SU-DHL-6 (cell line): ENCODE measurements around the gene PBRM1.

Experiments
- H2AFZ ChIP-seq: fragments of 200-600 bp; sonication (generic); 2 replicates; pipeline ENCODE4 v1.6.1; 2014; ENCODE audit warnings: low read depth, mild to moderate bottlenecking, moderate library complexity, mixed read lengths, antibody characterized with exemption, low read length; ENCODE audit not compliant: severe bottlenecking
- H3F3A ChIP-seq: fragments of 200-600 bp; shearing (Covaris generic); 2 replicates; pipeline ENCODE4 v1.6.0; 2016; ENCODE audit warnings: antibody characterized with exemption, mild to moderate bottlenecking; ENCODE audit not compliant: insufficient read depth
- H3K27ac ChIP-seq: fragments of 200-600 bp; sonication (generic); 2 replicates; pipeline ENCODE4 v1.5.1; 2016; ENCODE audit warnings: low read depth, mild to moderate bottlenecking, low read length, moderate library complexity, mixed read lengths
- H3K27me3 ChIP-seq: fragments of 200-600 bp; sonication (generic), shearing (Covaris generic); 2 replicates; pipeline ENCODE4 v1.6.0; 2014; ENCODE audit warnings: mild to moderate bottlenecking, low read length
- H3K36me3 ChIP-seq: fragments of 200-600 bp; sonication (generic); 2 replicates; pipeline ENCODE4 v1.6.1; 2014; ENCODE audit warnings: mild to moderate bottlenecking, low read length, mixed read lengths
- H3K4me2 ChIP-seq: fragments of 300-600, 200-600 bp; shearing (Covaris generic), sonication (generic); 2 replicates; pipeline ENCODE4 v1.6.0; 2014; ENCODE audit warnings: low read length, low read depth, mild to moderate bottlenecking; ENCODE audit not compliant: poor library complexity, severe bottlenecking
- H3K4me3 ChIP-seq: fragments of 200-600 bp; sonication (generic); 2 replicates; pipeline ENCODE4 v1.5.1; 2014; ENCODE audit warnings: antibody characterized with exemption, low read length, mild to moderate bottlenecking, mixed read lengths; ENCODE audit not compliant: insufficient read depth, poor library complexity, severe bottlenecking
- H3K79me2 ChIP-seq: fragments of 200-600 bp; sonication (generic); 2 replicates; pipeline ENCODE4 v1.6.1; 2014; ENCODE audit warnings: mild to moderate bottlenecking, low read length, moderate library complexity; ENCODE audit not compliant: insufficient read depth
- H3K9ac ChIP-seq: fragments of 200-600 bp; sonication (generic); 2 replicates; pipeline ENCODE4 v1.7.0; 2014; ENCODE audit warnings: mild to moderate bottlenecking, low read length
- H3K9me2 ChIP-seq: fragments of 200-600 bp; sonication (generic); replicated peaks from 2 replicates; pipeline ENCODE4 v1.6.1; 2014; ENCODE audit warnings: low read length; ENCODE audit not compliant: insufficient read depth
- H3K9me3 ChIP-seq: fragments of 200-600 bp; sonication (generic); 2 replicates; pipeline ENCODE4 v1.6.1; 2014; ENCODE audit warnings: low read length, mixed read lengths; ENCODE audit not compliant: insufficient read depth
- H4K20me1 ChIP-seq: fragments of 200-600 bp; sonication (generic); 2 replicates; pipeline ENCODE4 v1.6.1; 2014; ENCODE audit warnings: low read depth, mild to moderate bottlenecking, antibody characterized with exemption, low read length, moderate library complexity, mixed read lengths
- EZH2phosphoT487 ChIP-seq: fragments of 200-600 bp; sonication (generic), shearing (Covaris generic); conservative IDR thresholded peaks from 2 replicates; pipeline ENCODE4 v1.6.1; 2018; ENCODE audit warnings: mild to moderate bottlenecking, antibody characterized with exemption, low read length, moderate library complexity, mixed read lengths
- TF ChIP-seq, protein P1 (sequence below): fragments of 200-600 bp; sonication (generic); IDR thresholded peaks from one replicate; pipeline ENCODE4 v1.5.1; 2017; ENCODE audit warnings: antibody characterized with exemption, mild to moderate bottlenecking, low read length, moderate library complexity; ENCODE audit not compliant: insufficient read depth, poor library complexity, severe bottlenecking

Gene PBRM1

GRCh38 chr3:52655895-52656294, 29.8 kb downstream of the PBRM1 start:
- Histone ChIP-seq H3K4me2 (no peak overlapping the region), H2AFZ (no peak overlapping the region), H3K79me2 (no peaks in the 10 kb centered on the region; the same call in 1 of the 2 replicates), H3K27me3 (no peaks in the 10 kb centered on the region), H4K20me1 (no peaks in the 10 kb centered on the region), H3F3A (no peaks in the 10 kb centered on the region), H3K9me3 (no peaks in the 10 kb centered on the region), H3K9me2 (no peaks in the 10 kb centered on the region), H3K36me3 (peaks cover 29% of the 10 kb centered on the region), H3K27ac (no peak overlapping the region), H3K9ac (no peak overlapping the region), H3K4me3 (no peak overlapping the region)
- TF ChIP-seq, protein P1, sequence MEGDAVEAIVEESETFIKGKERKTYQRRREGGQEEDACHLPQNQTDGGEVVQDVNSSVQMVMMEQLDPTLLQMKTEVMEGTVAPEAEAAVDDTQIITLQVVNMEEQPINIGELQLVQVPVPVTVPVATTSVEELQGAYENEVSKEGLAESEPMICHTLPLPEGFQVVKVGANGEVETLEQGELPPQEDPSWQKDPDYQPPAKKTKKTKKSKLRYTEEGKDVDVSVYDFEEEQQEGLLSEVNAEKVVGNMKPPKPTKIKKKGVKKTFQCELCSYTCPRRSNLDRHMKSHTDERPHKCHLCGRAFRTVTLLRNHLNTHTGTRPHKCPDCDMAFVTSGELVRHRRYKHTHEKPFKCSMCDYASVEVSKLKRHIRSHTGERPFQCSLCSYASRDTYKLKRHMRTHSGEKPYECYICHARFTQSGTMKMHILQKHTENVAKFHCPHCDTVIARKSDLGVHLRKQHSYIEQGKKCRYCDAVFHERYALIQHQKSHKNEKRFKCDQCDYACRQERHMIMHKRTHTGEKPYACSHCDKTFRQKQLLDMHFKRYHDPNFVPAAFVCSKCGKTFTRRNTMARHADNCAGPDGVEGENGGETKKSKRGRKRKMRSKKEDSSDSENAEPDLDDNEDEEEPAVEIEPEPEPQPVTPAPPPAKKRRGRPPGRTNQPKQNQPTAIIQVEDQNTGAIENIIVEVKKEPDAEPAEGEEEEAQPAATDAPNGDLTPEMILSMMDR: no peak
- TF ChIP-seq EZH2phosphoT487: no peak

DNA sequence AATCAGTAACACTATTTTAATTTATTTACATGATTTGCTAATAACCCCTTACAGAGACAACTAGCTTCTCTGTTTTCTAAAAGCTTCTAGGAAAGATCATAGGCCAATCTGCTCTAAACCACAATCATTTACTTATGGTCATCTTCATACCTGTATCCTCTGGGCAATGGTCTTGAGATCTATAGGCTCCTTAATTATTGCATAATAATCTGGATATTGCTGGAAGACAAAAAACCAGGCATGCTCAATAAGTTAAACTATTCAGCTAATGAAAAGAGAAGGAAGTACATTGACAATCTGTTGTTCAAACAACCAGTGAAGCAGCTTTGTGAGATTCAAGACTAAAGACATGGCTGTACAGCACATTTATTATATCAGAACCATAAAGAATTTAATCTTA, 34.1 kb downstream of the PBRM1 start:
- Histone ChIP-seq H3K9ac (no peak overlapping the region), H3K4me2 (no peak overlapping the region), H3K9me2 (no peaks in the 10 kb centered on the region), H2AFZ (no peak overlapping the region), H3K79me2 (no peaks in the 10 kb centered on the region), H3K27ac (no peak overlapping the region), H3K27me3 (no peaks in the 10 kb centered on the region), H4K20me1 (no peaks in the 10 kb centered on the region), H3F3A (no peaks in the 10 kb centered on the region), H3K9me3 (no peaks in the 10 kb centered on the region), H3K36me3 (peaks cover 38% of the 10 kb centered on the region), H3K4me3 (no peak overlapping the region)
- TF ChIP-seq, protein P1: no peak
- TF ChIP-seq EZH2phosphoT487: no peak

DNA sequence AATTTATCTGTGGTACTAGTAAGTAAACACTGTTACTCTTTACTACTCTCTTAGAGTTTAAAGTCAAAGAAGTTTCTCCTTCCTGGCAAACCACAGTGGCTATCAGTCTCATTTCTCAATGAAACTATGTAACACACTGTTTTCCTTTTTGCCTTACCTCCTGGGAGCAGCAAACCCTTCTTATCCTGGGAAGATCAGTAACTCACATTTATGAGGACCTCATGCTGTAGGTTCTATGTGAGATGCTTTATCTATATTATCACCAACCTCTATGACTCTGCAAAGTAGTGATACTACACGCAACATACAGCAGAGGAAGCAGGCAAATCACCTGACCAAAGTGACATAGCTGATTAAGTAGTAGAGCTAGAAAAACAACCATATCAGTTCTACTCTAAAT, 35.3 kb downstream of the PBRM1 start:
- Histone ChIP-seq H3F3A (no peaks in the 10 kb centered on the region), H3K4me3 (no peak overlapping the region), H3K79me2 (no peaks in the 10 kb centered on the region), H2AFZ (no peak overlapping the region), H3K27ac (no peak overlapping the region), H3K36me3 (peaks cover 40% of the 10 kb centered on the region), H3K9ac (no peak overlapping the region), H3K4me2 (no peak overlapping the region), H3K27me3 (no peaks in the 10 kb centered on the region), H4K20me1 (no peaks in the 10 kb centered on the region), H3K9me3 (no peaks in the 10 kb centered on the region), H3K9me2 (no peaks in the 10 kb centered on the region)
- TF ChIP-seq, protein P1: no peak
- no peak for TF ChIP-seq EZH2phosphoT487
